ENCODE data around the gene ADAMTS18. TPM values are rescaled to one million over a fixed set of nuclear protein-coding genes. Genes with fewer than 3 reads are reported as not detected.
"Not testable (repeated sequence)": the region's sequence is repeated elsewhere in the genome, so short reads cannot be mapped to it uniquely, and the experiment has no call there.

ADAMTS18 gene
- total RNA-seq, 1 donor, result 0.27 TPM

GRCh38 chr16:77289331-77289809 lies 145.5 kb downstream of the ADAMTS18 start:
- no peak for TF ChIP-seq CTCF (IDR thresholded peaks at IDR 0.05; ENCODE audit: insufficient read depth, low read length)
- no peak overlapping the region for H3K4me3 ChIP-seq (ENCODE audit: low read depth, low read length)
- peak; percentile 89 for DNase-seq (ENCODE audit: low read depth)

GRCh38 chr16:77288222-77288621 lies 146.6 kb downstream of the ADAMTS18 start:
- no peak for TF ChIP-seq CTCF (IDR thresholded peaks at IDR 0.05; ENCODE audit: insufficient read depth, low read length)
- no peak overlapping the region for H3K4me3 ChIP-seq (ENCODE audit: low read depth, low read length)
- DNase-seq (ENCODE audit: low read depth), result peak; percentile 97

- DNase-seq (ENCODE audit: low read depth), result no peak
- TF ChIP-seq CTCF (IDR thresholded peaks at IDR 0.05; ENCODE audit: insufficient read depth, low read length), result no peak
- no peak overlapping the region for H3K4me3 ChIP-seq (ENCODE audit: low read depth, low read length)
Measured at GRCh38 chr16:77285676-77286075, 149.2 kb downstream of the ADAMTS18 start.

- TF ChIP-seq CTCF (IDR thresholded peaks at IDR 0.05; ENCODE audit: insufficient read depth, low read length), result no peak
- no peak overlapping the region for H3K4me3 ChIP-seq (ENCODE audit: low read depth, low read length)
- no peak for DNase-seq (ENCODE audit: low read depth)
Measured at GRCh38 chr16:77282345-77282744, 152.5 kb downstream of the ADAMTS18 start.

- DNase-seq (ENCODE audit: low read depth), result not testable (repeated sequence)
Measured at GRCh38 chr16:77279316-77279715, 155.5 kb downstream of the ADAMTS18 start.

GRCh38 chr16:77277571-77277970 lies 157.3 kb downstream of the ADAMTS18 start:
- H3K4me3 ChIP-seq (ENCODE audit: low read depth, low read length), result no peak overlapping the region
- TF ChIP-seq CTCF (IDR thresholded peaks at IDR 0.05; ENCODE audit: insufficient read depth, low read length), result no peak

More at GRCh38 chr16:77279316-77279715, 155.5 kb downstream of the ADAMTS18 start:
- not testable (repeated sequence) for H3K4me3 ChIP-seq (ENCODE audit: low read depth, low read length)

GRCh38 chr16:77277141-77277540 lies 157.7 kb downstream of the ADAMTS18 start:
- no peak overlapping the region for H3K4me3 ChIP-seq (ENCODE audit: low read depth, low read length)
- TF ChIP-seq CTCF (IDR thresholded peaks at IDR 0.05; ENCODE audit: insufficient read depth, low read length), result no peak
- DNase-seq (ENCODE audit: low read depth), result no peak

More at GRCh38 chr16:77277571-77277970, 157.3 kb downstream of the ADAMTS18 start:
- DNase-seq (ENCODE audit: low read depth), result no peak

Measured in fibroblast of the aortic adventitia (primary cell).